Tibial nerve (tissue), 4 donors: Measurements from ENCODE around the gene SRGAP3. TPM values are rescaled to one million over a fixed set of nuclear protein-coding genes. Genes with fewer than 3 reads are reported as not detected.

Experiments
- DNase-seq, 2 donors: peaks; one replicate each; pipeline ENCODE4 v3.0.0-alpha.2; 2019; ENCODE audit warnings: low spot score in 2 of 2
- H3K27ac ChIP-seq, 4 donors: fragments of 200-600 bp; sonication (generic) in 3 of 4; one replicate each; pipeline ENCODE4 v1.5.1; 2017 to 2019; ENCODE audit warnings: mild to moderate bottlenecking in 1 of 4
- H3K27me3 ChIP-seq, 2 donors: fragments of 200-600 bp; sonication (generic) in 1 of 2; one replicate each; pipeline versions ENCODE4 v1.5.1 to v1.6.0; 2017 to 2019
- H3K36me3 ChIP-seq, 3 donors: fragments of 200-600 bp; sonication (generic); one replicate each; pipeline ENCODE4 v1.5.1; 2018 to 2019
- H3K4me1 ChIP-seq, 4 donors: fragments of 200-600 bp; sonication (generic) in 3 of 4; one replicate each; pipeline ENCODE4 v1.5.1; 2017 to 2019
- H3K4me3 ChIP-seq, 4 donors: fragments of 200-600 bp; sonication (generic) in 3 of 4; one replicate each; pipeline ENCODE4 v1.5.1; 2017 to 2019; ENCODE audit warnings: mild to moderate bottlenecking in 1 of 4, moderate library complexity in 1 of 4
- H3K9me3 ChIP-seq, 4 donors: fragments of 200-600 bp; sonication (generic) in 3 of 4; one replicate each; pipeline ENCODE4 v1.5.1; 2017 to 2019
- EP300 ChIP-seq, 2 donors: sonication (generic); formaldehyde crosslinking; IDR thresholded peaks; one replicate each; pipeline ENCODE4 v1.6.1; 2017; ENCODE audit warnings: antibody characterized with exemption in 2 of 2, mild to moderate bottlenecking in 1 of 2
- POLR2A ChIP-seq, 2 donors: fragments of 450-650 bp; IDR thresholded peaks; one replicate each; pipeline ENCODE4 v1.6.1; 2017; ENCODE audit warnings: antibody characterized with exemption in 2 of 2, mild to moderate bottlenecking in 2 of 2, moderate library complexity in 2 of 2
- WGBS, 2 donors: methylation state at CpG; one replicate each; pipeline ENCODE4 v1.1.5; 2018; 5-methylcytosine and 5-hydroxymethylcytosine counted together
- total RNA-seq, 4 donors: library from RNA; depleted of rRNA; stranded (reverse); fragments of >200 nt; gene quantifications; one replicate each; pipeline ENCODE4 v1.1.0, GENCODE V29; 2016
- TF ChIP-seq, protein P1 (sequence below), 5 experiments: fragments of 200-600 bp in 3 of 5; fragments of 450-650 bp in 2 of 5; sonication (generic) in 3 of 5; IDR thresholded peaks; one replicate each; pipeline ENCODE4 v1.5.1; 2016 to 2019; ENCODE audit warnings: antibody characterized with exemption in 5 of 5, mild to moderate bottlenecking in 3 of 5, moderate library complexity in 2 of 5

Gene SRGAP3
- total RNA-seq, 4 donors from 2014 or later = 11.7 to 18.0 (median 15.1) TPM

DNA sequence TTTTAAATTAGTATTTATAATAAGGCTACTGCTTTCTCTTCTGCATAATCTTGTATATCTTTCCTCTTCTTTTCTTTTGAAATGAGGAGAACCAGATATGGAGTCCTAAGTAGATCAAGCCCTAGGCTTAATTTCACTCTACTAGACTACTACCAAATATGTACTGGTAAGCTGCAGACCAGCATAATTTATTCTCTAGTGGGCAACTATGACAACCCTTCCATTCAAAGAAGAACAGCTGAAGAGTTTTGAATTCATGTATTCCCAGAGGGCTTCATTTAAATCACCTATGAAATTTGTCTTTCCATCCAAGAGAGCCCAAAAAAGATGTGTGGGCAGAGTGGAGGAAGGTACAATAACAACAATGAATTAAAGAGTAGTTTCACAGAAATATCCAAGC lies 296.1 kb downstream of the SRGAP3 start:
- Histone ChIP-seq H3K36me3 (no peaks in the 10 kb centered on the region), H3K4me3 (no peak overlapping the region), H3K27ac (no peak overlapping the region), H3K9me3 (no peaks in the 10 kb centered on the region), H3K27me3 (no peaks in the 10 kb centered on the region), H3K4me1 (no peaks in the 10 kb centered on the region)
- TF ChIP-seq POLR2A (IDR thresholded peaks at IDR 0.05) = no peak
- TF ChIP-seq EP300 (IDR thresholded peaks at IDR 0.05) = no peak
- TF ChIP-seq, protein P1, sequence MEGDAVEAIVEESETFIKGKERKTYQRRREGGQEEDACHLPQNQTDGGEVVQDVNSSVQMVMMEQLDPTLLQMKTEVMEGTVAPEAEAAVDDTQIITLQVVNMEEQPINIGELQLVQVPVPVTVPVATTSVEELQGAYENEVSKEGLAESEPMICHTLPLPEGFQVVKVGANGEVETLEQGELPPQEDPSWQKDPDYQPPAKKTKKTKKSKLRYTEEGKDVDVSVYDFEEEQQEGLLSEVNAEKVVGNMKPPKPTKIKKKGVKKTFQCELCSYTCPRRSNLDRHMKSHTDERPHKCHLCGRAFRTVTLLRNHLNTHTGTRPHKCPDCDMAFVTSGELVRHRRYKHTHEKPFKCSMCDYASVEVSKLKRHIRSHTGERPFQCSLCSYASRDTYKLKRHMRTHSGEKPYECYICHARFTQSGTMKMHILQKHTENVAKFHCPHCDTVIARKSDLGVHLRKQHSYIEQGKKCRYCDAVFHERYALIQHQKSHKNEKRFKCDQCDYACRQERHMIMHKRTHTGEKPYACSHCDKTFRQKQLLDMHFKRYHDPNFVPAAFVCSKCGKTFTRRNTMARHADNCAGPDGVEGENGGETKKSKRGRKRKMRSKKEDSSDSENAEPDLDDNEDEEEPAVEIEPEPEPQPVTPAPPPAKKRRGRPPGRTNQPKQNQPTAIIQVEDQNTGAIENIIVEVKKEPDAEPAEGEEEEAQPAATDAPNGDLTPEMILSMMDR (IDR thresholded peaks at IDR 0.05) = no peak
- DNase-seq = no peak

- Histone ChIP-seq H3K27me3 (no peaks in the 10 kb centered on the region), H3K4me1 (no peaks in the 10 kb centered on the region), H3K27ac (no peak overlapping the region), H3K36me3 (no peaks in the 10 kb centered on the region), H3K4me3 (no peak overlapping the region), H3K9me3 (no peaks in the 10 kb centered on the region)
- DNase-seq = no peak
- TF ChIP-seq, protein P1 (IDR thresholded peaks at IDR 0.05) = no peak
- TF ChIP-seq EP300 (IDR thresholded peaks at IDR 0.05) (no peak), POLR2A (IDR thresholded peaks at IDR 0.05) (no peak)
Measured at GRCh38 chr3:8952130-8952529, 297.3 kb downstream of the SRGAP3 start.

DNA sequence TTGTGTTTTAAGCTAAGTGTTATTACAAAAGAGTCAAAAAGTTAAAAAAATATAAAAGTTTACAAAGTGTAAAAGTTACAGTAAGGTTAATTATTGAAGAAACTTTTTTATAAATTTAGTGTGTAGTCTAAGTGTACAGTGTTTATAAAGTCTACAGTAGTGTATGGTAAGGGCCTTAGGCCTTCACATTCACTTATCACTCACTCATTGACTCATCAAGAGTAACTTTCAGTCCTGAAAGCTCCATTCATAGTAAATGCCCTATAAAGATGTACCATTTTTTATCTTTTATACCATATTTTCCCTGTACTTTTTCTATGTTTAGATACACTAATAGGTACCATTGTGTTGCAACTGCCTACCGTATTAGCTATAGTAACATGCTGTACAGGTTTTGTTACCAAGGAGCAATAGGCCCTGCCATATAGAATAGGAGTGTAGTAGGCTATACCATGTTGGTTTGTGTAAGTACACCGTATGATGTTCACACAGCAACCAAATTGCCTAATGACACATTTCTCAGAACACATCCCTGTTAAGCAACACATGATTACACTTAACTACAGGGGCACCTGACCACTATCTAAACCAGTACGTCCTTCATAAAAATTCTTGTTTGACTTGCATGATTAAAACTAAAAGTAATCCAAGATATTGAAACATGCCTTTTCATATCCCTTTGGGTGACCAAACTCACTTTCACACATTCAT lies 303.4 kb downstream of the SRGAP3 start:
- 80 to 97% methylated on average over 3 of the region's 3 CpGs for WGBS, 2 donors
- H3K36me3 ChIP-seq = peaks cover 0 to 49% (median 3%) of the 10 kb centered on the region in 3 donors

DNA sequence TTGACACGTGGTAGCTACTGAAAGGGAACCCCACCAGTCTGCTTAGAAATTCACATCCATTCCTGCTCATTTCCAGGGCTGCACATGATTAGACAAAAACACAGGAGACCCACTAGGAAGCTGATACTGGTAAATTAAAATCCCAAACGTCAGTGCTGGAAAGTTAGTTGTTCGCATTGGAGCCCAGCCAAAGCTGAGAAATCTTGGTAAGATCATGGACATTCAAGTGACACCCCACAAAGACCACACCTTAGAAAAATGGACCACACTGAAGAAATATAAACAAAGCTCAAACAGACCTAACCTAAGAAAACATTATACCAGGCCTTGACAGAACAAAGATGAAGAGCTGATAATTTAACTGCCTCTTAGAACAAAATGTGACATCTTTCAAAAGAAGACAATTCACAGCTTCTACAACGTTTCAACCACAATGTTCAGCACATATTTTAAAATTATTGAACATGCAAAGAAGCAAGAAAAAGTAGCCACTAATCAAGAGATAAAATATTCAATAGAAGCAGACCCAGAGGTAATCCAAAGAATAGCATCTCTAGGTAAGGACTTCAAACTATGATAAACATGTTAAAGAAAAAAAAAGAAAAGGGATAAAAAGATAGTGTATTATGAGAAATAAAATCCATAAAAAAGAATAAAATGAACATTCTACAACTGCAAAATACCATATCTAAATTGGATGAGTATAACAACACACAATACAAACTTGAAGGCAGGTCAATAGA lies 306.5 kb downstream of the SRGAP3 start:
- Histone ChIP-seq H3K4me1 (no peaks in the 10 kb centered on the region), H3K36me3 (peaks cover 0 to 62% (median 3%) of the 10 kb centered on the region in 3 donors), H3K27me3 (no peaks in the 10 kb centered on the region), H3K27ac (no peak overlapping the region), H3K9me3 (peaks cover 0 to 17% (median 0%) of the 10 kb centered on the region in 4 donors), H3K4me3 (no peak overlapping the region)
- WGBS, 2 donors = 87 to 90% methylated on average over 4 of the region's 4 CpGs
- TF ChIP-seq, protein P1 (IDR thresholded peaks at IDR 0.05) = no peak
- no peak for TF ChIP-seq POLR2A (IDR thresholded peaks at IDR 0.05)
- TF ChIP-seq EP300 (IDR thresholded peaks at IDR 0.05) = no peak
- no peak for DNase-seq

More for the DNA sequence above, 303.4 kb downstream of the SRGAP3 start:
- no peak overlapping the region for H3K27ac ChIP-seq
- H3K4me1 ChIP-seq = no peaks in the 10 kb centered on the region
- no peak for DNase-seq
- no peak overlapping the region for H3K4me3 ChIP-seq
- TF ChIP-seq POLR2A (IDR thresholded peaks at IDR 0.05) (no peak), EP300 (IDR thresholded peaks at IDR 0.05) (no peak)
- TF ChIP-seq, protein P1 (IDR thresholded peaks at IDR 0.05) = no peak
- H3K27me3 ChIP-seq = no peaks in the 10 kb centered on the region
- peaks cover 0 to 17% (median 0%) of the 10 kb centered on the region in 4 donors for H3K9me3 ChIP-seq

DNA sequence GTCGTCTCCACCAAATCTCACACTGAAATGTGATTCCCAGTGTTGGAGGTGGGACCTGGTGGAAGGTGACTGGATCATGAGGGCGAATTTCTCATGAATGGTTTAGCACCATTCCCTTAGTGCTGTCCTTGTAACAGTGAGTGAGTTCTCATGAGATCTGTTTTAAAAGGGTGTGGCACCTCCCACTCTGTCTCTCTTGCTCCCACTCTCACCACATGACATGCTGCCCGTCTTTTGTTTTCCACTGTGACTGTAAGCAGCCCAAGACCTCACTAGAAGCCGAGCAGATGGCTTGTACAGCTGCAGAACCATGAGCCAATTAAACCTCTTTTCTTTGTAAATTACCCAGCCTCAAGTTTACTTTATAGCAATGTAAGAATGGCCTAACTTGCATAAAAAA lies 307.3 kb downstream of the SRGAP3 start:
- Histone ChIP-seq H3K36me3 (peaks cover 0 to 62% (median 3%) of the 10 kb centered on the region in 3 donors), H3K4me3 (no peak overlapping the region), H3K9me3 (peaks cover 0 to 17% (median 0%) of the 10 kb centered on the region in 4 donors), H3K27ac (no peak overlapping the region), H3K27me3 (no peaks in the 10 kb centered on the region), H3K4me1 (no peaks in the 10 kb centered on the region)
- TF ChIP-seq POLR2A (IDR thresholded peaks at IDR 0.05) (no peak), EP300 (IDR thresholded peaks at IDR 0.05) (no peak)
- TF ChIP-seq, protein P1 (IDR thresholded peaks at IDR 0.05) = no peak
- no peak for DNase-seq
- 87 to 92% methylated on average over 4 of the region's 4 CpGs for WGBS, 2 donors
